ENCODE results near the gene CACNG7.

The CACNG7 gene

GRCh38 chr19:53960187-53960586 lies 51.1 kb downstream of the CACNG7 start:
- Histone ChIP-seq H3K4me3 (ENCODE audit: low read length) (no peak overlapping the region), H3K36me3 (ENCODE audit: control insufficient read depth, insufficient read depth, low read length, severe bottlenecking) (no peaks in the 10 kb centered on the region), H3K9ac (ENCODE audit: low read length) (no peak overlapping the region), H3K9me3 (ENCODE audit: control insufficient read depth, low read length) (peaks cover 7% of the 10 kb centered on the region), H3K4me1 (ENCODE audit: control insufficient read depth, insufficient read depth, low read length) (no peaks in the 10 kb centered on the region), H3K27me3 (replicated peaks; ENCODE audit: control insufficient read depth, insufficient read depth, low read length) (peaks cover 46% of the 10 kb centered on the region)
- DNase-seq (ENCODE audit: low read depth) = no peak

DNA sequence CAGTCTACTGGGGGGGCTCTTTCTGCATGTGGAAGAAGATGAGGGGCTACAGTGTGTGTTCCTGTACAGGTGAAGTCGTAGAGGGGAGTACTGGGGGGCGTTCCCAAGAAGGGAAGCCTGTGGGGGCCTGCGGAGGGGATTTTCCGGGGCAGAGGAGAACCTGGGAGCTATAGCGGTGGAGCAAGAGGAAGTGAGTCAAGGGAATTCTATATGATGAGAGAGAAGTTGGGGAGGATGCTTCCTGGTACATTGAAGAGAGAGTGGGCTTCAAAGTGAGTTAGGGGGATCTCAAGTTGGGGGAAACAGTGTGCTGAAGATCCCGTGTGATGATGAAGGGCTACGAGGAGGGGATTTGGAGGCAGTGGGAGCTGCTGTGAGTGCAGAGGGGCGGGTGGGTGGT lies 51.8 kb downstream of the CACNG7 start:
- H3K4me3 ChIP-seq (ENCODE audit: low read length) = no peak overlapping the region
- H3K9me3 ChIP-seq (ENCODE audit: control insufficient read depth, low read length) = peaks cover 7% of the 10 kb centered on the region
- H3K4me1 ChIP-seq (ENCODE audit: control insufficient read depth, insufficient read depth, low read length) = no peaks in the 10 kb centered on the region
- DNase-seq (ENCODE audit: low read depth) = no peak
- peaks cover 49% of the 10 kb centered on the region for H3K27me3 ChIP-seq (replicated peaks; ENCODE audit: control insufficient read depth, insufficient read depth, low read length)
- H3K9ac ChIP-seq (ENCODE audit: low read length) = no peak overlapping the region
- no peaks in the 10 kb centered on the region for H3K36me3 ChIP-seq (ENCODE audit: control insufficient read depth, insufficient read depth, low read length, severe bottlenecking)

- Histone ChIP-seq H3K4me1 (ENCODE audit: control insufficient read depth, insufficient read depth, low read length) (no peaks in the 10 kb centered on the region), H3K27me3 (replicated peaks; ENCODE audit: control insufficient read depth, insufficient read depth, low read length) (peaks cover 51% of the 10 kb centered on the region), H3K4me3 (ENCODE audit: low read length) (no peak overlapping the region), H3K9me3 (ENCODE audit: control insufficient read depth, low read length) (peaks cover 7% of the 10 kb centered on the region), H3K9ac (ENCODE audit: low read length) (no peak overlapping the region), H3K36me3 (ENCODE audit: control insufficient read depth, insufficient read depth, low read length, severe bottlenecking) (no peaks in the 10 kb centered on the region)
- no peak for DNase-seq (ENCODE audit: low read depth)
These were observed 52.7 kb downstream of the CACNG7 start for GRCh38 chr19:53961523-53962356.

DNA sequence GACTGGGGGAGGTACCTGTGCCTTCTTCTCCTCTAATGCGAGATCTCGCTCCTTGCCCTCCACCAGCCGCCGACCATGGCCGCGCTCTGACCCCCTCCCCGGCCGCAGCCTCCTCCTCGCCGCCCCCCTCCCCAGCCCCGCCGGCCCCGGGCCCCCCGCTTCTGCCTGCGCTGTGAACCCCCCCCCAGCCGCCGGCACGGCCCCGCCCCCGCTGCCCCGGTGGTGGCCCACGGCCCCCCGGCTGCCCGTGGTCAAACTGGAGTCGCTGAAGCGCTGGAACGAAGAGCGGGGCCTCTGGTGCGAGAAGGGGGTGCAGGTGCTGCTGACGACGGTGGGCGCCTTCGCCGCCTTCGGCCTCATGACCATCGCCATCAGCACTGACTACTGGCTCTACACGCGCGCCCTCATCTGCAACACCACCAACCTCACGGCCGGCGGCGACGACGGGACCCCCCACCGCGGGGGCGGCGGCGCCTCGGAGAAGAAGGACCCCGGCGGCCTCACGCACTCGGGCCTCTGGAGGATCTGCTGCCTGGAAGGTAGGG lies 53.9 kb downstream of the CACNG7 start, which contains the start of gene CACNG8:
CACNG8 (plus strand) TSS at position 51 of the 545 bp plus-strand sequence.
- H3K36me3 ChIP-seq (ENCODE audit: control insufficient read depth, insufficient read depth, low read length, severe bottlenecking) = no peaks in the 10 kb centered on the region
- no peaks in the 10 kb centered on the region for H3K4me1 ChIP-seq (ENCODE audit: control insufficient read depth, insufficient read depth, low read length)
- no peak within 1 kb of the TSS for H3K9ac ChIP-seq (ENCODE audit: low read length)
- H3K27me3 ChIP-seq (replicated peaks; ENCODE audit: control insufficient read depth, insufficient read depth, low read length) = peaks cover 44% of the 10 kb centered on the region
- no peaks in the 10 kb centered on the region for H3K9me3 ChIP-seq (ENCODE audit: control insufficient read depth, low read length)
- no peak within 1 kb of the TSS for H3K4me3 ChIP-seq (ENCODE audit: low read length)
- DNase-seq (ENCODE audit: low read depth) = no peak

DNA sequence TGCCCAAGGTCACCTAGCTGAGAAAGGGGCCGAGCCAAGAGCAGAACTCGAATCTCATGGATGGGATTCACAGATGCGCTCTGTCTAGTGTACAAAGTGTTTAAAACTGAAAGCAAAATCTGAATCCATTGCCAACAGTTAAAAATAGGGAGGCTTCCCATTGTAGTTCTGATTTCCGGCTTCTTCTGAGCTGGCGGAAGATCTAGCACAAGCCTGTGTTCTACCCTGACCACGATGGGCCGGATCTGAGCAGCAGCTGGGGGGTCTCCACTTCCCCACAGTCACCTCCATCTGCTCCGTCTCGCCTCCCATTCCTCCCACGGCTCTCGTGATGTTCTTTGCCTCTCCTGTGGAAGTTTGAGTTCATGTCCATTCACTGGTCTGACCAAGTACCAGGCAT lies 56.0 kb downstream of the CACNG7 start:
- Histone ChIP-seq H3K9me3 (ENCODE audit: control insufficient read depth, low read length) (no peaks in the 10 kb centered on the region), H3K27me3 (replicated peaks; ENCODE audit: control insufficient read depth, insufficient read depth, low read length) (peaks cover 36% of the 10 kb centered on the region), H3K36me3 (ENCODE audit: control insufficient read depth, insufficient read depth, low read length, severe bottlenecking) (no peaks in the 10 kb centered on the region), H3K4me1 (ENCODE audit: control insufficient read depth, insufficient read depth, low read length) (no peaks in the 10 kb centered on the region), H3K9ac (ENCODE audit: low read length) (no peak overlapping the region), H3K4me3 (ENCODE audit: low read length) (no peak overlapping the region)
- DNase-seq (ENCODE audit: low read depth) = no peak

DNA sequence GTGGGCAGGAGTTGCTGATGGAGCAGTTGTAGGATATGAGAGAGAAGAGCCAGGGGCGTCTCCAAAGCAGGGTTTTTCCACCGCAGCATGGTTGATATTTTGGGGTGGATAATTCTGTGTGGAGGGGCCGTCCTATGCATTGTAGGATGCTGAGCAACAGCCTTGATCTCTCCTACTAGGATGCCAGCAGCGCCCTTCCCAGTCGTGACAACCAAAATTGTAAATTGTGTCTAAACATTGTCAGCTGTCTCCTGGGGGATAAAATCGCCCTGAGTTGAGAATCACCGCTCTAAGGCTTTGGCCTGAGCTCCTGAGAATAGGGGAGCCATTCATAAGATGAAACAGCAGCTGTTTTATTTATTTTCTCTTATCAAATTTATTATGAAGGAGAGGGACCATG lies 57.9 kb downstream of the CACNG7 start:
- H3K27me3 ChIP-seq (replicated peaks; ENCODE audit: control insufficient read depth, insufficient read depth, low read length) = peaks cover 26% of the 10 kb centered on the region
- no peak overlapping the region for H3K4me3 ChIP-seq (ENCODE audit: low read length)
- H3K9ac ChIP-seq (ENCODE audit: low read length) = no peak overlapping the region
- H3K36me3 ChIP-seq (ENCODE audit: control insufficient read depth, insufficient read depth, low read length, severe bottlenecking) = no peaks in the 10 kb centered on the region
- no peaks in the 10 kb centered on the region for H3K4me1 ChIP-seq (ENCODE audit: control insufficient read depth, insufficient read depth, low read length)
- no peak for DNase-seq (ENCODE audit: low read depth)
- H3K9me3 ChIP-seq (ENCODE audit: control insufficient read depth, low read length) = no peaks in the 10 kb centered on the region

- Histone ChIP-seq H3K4me3 (ENCODE audit: low read length) (no peak overlapping the region), H3K9ac (ENCODE audit: low read length) (no peak overlapping the region), H3K36me3 (ENCODE audit: control insufficient read depth, insufficient read depth, low read length, severe bottlenecking) (no peaks in the 10 kb centered on the region), H3K4me1 (ENCODE audit: control insufficient read depth, insufficient read depth, low read length) (no peaks in the 10 kb centered on the region), H3K27me3 (replicated peaks; ENCODE audit: control insufficient read depth, insufficient read depth, low read length) (peaks cover 24% of the 10 kb centered on the region), H3K9me3 (ENCODE audit: control insufficient read depth, low read length) (no peaks in the 10 kb centered on the region)
- DNase-seq (ENCODE audit: low read depth) = no peak
These were observed 60.3 kb downstream of the CACNG7 start for GRCh38 chr19:53969366-53969765.

GRCh38 chr19:53971673-53972072 lies 62.6 kb downstream of the CACNG7 start:
- Histone ChIP-seq H3K36me3 (ENCODE audit: control insufficient read depth, insufficient read depth, low read length, severe bottlenecking) (no peaks in the 10 kb centered on the region), H3K4me1 (ENCODE audit: control insufficient read depth, insufficient read depth, low read length) (no peaks in the 10 kb centered on the region), H3K4me3 (ENCODE audit: low read length) (no peak overlapping the region), H3K9ac (ENCODE audit: low read length) (no peak overlapping the region), H3K9me3 (ENCODE audit: control insufficient read depth, low read length) (no peaks in the 10 kb centered on the region), H3K27me3 (replicated peaks; ENCODE audit: control insufficient read depth, insufficient read depth, low read length) (peaks cover 24% of the 10 kb centered on the region)
- DNase-seq (ENCODE audit: low read depth) = no peak

DNA sequence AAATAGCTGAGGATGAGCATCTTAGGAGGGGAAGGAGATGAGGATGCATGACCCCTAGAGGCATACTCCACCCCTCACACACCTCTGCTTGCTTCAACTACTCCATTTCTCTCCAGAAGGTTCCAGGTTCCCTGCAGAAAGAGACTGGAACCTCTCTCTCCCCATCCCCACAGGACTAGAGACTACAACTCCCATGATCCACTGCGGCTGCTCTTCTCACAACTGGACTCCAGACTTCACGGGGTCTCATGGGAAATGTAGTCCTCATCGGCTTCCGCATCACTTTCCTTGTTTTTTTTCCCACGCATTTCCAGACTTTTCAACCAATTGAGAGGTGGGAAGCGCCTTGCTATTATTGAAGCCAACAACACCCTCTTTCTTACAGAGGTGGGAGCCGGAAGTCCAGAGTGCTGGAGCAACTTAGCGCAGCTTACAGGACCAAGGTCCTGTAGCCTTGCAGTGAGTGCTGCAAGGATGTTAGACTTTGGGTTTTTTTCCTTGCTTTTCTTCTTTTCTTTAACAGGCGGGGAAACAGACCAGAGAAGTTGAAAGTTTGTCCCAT lies 68.4 kb downstream of the CACNG7 start:
- peak; percentile 95 for DNase-seq (ENCODE audit: low read depth)
- Histone ChIP-seq H3K4me3 (ENCODE audit: low read length) (peak overlapping the region; percentile 61), H3K9ac (ENCODE audit: low read length) (no peak overlapping the region), H3K4me1 (ENCODE audit: control insufficient read depth, insufficient read depth, low read length) (no peaks in the 10 kb centered on the region), H3K36me3 (ENCODE audit: control insufficient read depth, insufficient read depth, low read length, severe bottlenecking) (no peaks in the 10 kb centered on the region), H3K9me3 (ENCODE audit: control insufficient read depth, low read length) (no peaks in the 10 kb centered on the region), H3K27me3 (replicated peaks; ENCODE audit: control insufficient read depth, insufficient read depth, low read length) (peaks cover 39% of the 10 kb centered on the region)

GRCh38 chr19:53977991-53978731 lies 69.1 kb downstream of the CACNG7 start:
- peak; percentile 73 for DNase-seq (ENCODE audit: low read depth)
- H3K27me3 ChIP-seq (replicated peaks; ENCODE audit: control insufficient read depth, insufficient read depth, low read length) = peaks cover 41% of the 10 kb centered on the region
- H3K36me3 ChIP-seq (ENCODE audit: control insufficient read depth, insufficient read depth, low read length, severe bottlenecking) = no peaks in the 10 kb centered on the region
- H3K4me3 ChIP-seq (ENCODE audit: low read length) = peak overlapping the region; percentile 61
- H3K9ac ChIP-seq (ENCODE audit: low read length) = no peak overlapping the region
- no peaks in the 10 kb centered on the region for H3K9me3 ChIP-seq (ENCODE audit: control insufficient read depth, low read length)
- no peaks in the 10 kb centered on the region for H3K4me1 ChIP-seq (ENCODE audit: control insufficient read depth, insufficient read depth, low read length)
